ENCODE data around the gene RPS8.
"Not testable (repeated sequence)": the region's sequence is repeated elsewhere in the genome, so short reads cannot be mapped to it uniquely, and the experiment has no call there.

The RPS8 gene

GRCh38 chr1:44803312-44804095 lies 28.2 kb downstream of the RPS8 start:
- peak; percentile 12 for DNase-seq

GRCh38 chr1:44805311-44806024 lies 30.1 kb downstream of the RPS8 start:
- no peak for DNase-seq

DNA sequence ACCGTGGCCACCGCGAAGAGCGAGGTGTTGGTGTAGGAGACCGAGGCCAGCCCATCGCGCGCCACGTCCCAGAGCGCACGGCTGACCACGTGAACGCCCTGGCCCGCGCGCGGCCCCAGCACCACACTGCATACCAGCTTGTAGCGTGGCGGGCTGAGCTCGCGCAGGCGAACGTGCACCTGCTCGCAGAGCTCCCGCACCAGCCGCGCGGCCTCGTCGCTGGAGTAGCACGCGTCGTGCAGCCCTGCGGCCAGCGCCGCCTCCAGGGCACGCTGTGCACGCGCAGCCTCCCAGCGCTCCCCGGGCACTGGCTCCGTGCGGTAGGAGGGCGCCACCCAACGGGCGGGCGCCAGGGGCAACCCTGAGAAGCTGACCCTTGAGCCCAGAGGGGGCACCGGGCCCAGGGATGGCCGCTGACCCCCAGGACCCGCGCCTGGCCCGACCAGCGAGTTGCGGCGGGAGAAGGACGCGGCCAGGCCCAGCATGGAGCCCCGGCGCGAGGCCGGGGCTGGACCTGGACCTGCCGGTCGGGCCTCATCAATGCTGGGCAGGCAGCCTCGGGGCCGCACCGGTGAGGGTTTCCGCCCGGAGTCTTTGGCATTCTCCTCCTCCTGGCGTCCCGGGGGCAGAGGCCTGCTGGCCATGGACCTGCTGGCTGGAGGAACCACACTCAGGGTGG lies 30.8 kb downstream of the RPS8 start:
- no peak for DNase-seq

- no peak for DNase-seq
Measured at GRCh38 chr1:44806704-44807363, 31.5 kb downstream of the RPS8 start, which contains the start of gene DYNLT4. Gene DYNLT4, minus strand, starts transcription at chr1:44807351. Its CDS starts 683 bp downstream, at chr1:44806668.

- peak; percentile 82 for DNase-seq
Measured at GRCh38 chr1:44807364-44808062, 32.2 kb downstream of the RPS8 start.

DNA sequence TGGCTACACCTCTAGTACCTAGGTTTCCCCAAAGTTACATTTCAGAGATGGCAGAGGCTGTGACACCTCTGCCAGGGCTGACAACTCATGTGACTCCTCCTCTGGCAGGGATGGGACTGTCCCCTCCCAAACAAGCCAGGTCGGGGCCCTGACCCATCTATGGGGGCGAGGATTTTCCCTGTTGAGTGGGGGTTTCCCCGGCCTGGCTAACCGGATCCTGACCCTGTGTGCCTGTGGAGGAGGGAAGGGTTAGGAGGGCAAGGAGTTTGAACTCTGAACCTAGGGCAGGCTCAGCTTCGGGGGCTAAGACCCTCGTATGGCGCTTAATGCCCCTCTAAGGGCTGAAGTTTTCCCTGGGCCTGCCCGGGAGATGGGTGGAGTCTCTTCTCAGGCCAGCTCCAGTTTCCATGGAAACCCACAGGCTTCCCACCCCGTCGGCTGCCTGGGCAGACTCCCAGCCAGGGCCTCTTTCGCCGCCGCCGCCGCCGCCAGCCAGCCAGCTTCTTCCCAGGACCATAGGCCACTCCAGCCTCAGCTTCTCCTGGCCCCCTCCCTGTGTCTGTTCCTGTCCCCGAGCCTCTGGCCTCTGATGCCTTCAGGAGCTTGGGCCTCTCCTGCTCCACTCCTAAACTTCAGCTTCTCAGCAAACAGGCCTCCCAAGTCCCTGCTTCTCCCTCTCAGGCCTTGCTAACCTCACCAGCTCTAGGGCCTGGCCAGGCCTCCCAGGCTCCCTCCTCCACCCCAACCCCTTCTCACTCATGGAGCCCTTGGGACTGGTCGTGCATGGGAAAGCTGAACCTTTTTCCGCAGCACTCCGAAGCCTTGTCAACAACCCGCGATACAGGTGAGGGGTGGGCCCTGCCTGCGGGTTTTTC lies 33.0 kb downstream of the RPS8 start, which contains the start of gene BTBD19:
TSS of gene BTBD19 (plus strand) at position 461 of the 875 bp plus-strand sequence. CDS start at position 759, 298 bp downstream.
- peak; percentile 79 for DNase-seq

- peak; percentile 81 for DNase-seq
Measured at GRCh38 chr1:44808938-44809917, 33.9 kb downstream of the RPS8 start.

GRCh38 chr1:44810101-44810761 lies 34.9 kb downstream of the RPS8 start:
- peak; percentile 49 for DNase-seq

DNA sequence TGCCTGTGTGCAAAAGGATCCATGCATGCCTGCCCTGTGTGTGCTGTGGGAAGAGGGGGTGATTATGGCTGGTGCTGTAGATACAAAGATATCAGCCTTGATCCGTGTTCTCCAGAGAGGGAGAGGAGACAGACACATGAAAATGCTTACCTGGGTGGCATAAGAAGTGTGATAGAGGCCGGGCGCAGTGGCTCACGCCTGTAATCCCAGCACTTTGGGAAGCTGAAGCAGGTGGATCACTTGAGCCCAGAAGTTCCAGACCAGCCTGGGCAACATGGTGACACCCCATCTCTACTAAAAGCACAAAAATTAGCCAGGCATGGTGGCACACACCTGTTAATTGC lies 35.4 kb downstream of the RPS8 start:
- DNase-seq, result not testable (repeated sequence)

DNA sequence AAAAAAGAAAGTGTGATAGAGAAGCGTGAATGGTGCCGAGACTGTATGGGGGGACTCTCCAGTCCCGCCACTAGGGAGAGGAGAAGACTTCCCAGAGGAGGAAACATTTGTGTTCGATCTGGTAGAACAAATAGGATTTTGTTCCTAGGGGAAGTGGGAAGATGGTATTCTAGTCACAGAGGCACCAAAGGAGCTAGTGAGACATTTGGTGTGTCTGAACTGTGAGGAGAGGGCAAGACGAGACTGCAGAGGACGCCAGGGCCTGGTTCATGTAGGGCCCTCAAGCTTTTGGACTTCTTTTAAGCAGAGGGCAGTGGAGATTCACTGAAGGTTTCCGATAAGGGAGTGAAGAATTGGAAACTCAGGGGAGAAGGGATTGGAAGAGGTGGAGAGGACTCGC lies 35.9 kb downstream of the RPS8 start:
- DNase-seq, result no peak

- no peak for DNase-seq
Measured at GRCh38 chr1:44812822-44813543, 37.6 kb downstream of the RPS8 start.

- not testable (repeated sequence) for DNase-seq
Measured at GRCh38 chr1:44815926-44816325, 40.6 kb downstream of the RPS8 start.

GRCh38 chr1:44817307-44817706 lies 42.0 kb downstream of the RPS8 start:
- no peak for DNase-seq

DNA sequence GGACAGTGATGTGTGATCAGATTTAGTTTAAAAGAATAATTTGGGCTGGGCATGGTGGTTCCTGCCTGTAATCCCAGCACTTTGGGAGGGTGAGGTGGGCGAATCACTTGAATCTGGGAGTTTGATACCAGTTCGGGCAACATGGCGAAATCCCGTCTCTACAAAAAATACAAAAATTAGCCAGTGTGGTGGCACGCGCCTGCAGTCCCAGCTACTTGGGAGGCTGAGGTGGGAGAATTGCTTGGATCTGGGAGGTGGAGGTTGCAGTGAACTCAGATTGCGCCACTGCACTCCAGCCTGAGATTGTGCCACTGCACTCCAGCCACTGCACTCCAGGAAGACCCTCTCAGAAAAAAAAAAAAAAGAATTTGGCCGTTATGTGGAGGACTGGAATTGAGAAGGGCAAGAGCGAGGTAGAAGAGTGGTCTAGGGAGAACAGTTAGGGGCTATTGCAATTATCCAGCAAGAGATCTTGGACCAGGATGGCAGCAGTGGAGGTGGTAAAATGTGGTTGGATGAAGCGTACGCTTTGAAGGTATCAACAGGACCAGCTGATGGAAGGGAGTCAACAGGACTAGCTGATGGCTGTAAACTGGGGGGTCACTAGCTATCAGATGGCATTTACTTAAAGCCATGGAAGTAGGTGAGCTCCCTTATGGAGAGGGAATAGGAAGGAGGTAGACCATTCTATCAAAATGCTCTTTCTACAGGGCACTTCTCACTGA lies 42.6 kb downstream of the RPS8 start:
- no peak for DNase-seq

DNA sequence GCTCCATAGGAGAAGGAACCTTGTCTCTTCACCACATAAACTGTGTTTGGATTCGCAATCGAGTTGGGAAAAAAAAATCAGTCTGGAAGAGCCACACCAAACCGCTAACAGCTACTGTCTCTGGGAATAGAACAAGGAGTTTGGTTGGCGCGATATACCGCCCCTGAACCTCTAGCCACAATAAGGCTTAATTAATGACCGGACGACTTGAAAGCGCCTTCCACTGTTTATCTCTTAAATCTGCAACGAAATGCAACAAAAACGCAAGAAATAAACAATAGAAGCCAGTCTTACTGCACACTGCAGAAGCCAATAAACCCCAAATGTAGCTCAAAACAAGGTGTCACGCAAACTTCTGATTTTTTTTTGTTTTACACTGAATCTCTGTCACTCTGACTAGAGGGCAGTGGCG lies 43.9 kb downstream of the RPS8 start:
- DNase-seq, result no peak

- peak; percentile 70 for DNase-seq
Measured at GRCh38 chr1:44819608-44820327, 44.4 kb downstream of the RPS8 start.
